ENCODE data around the gene EXOC7.

- TF ChIP-seq CTCF (IDR thresholded peaks at IDR 0.05) = no peak
- no peak for TF ChIP-seq POLR2A (IDR thresholded peaks at IDR 0.05)
These were observed 14.6 kb downstream of the EXOC7 start for GRCh38 chr17:76088868-76089576.
